NK-92 treated with Interleukin-12 subunit alpha and Interleukin-12 subunit beta, amount 100 ng/mL, for 24 hours (cell line): ENCODE measurements around the gene OSBPL3.
"Not testable (repeated sequence)": the region's sequence is repeated elsewhere in the genome, so short reads cannot be mapped to it uniquely, and the experiment has no call there.

Source experiments
- DNase-seq: peaks from one replicate; lab custom pipeline; 2025; lab: John Stamatoyannopoulos, UW

The OSBPL3 gene

GRCh38 chr7:24920451-24921361, 59.3 kb downstream of the OSBPL3 start:
- no peak for DNase-seq

- no peak for DNase-seq
These were observed 62.3 kb downstream of the OSBPL3 start for GRCh38 chr7:24917510-24918239.

GRCh38 chr7:24916463-24917040, 63.4 kb downstream of the OSBPL3 start:
- no peak for DNase-seq

- no peak for DNase-seq
These were observed 65.5 kb downstream of the OSBPL3 start for GRCh38 chr7:24914465-24914859.

- DNase-seq, result no peak
These were observed 66.0 kb downstream of the OSBPL3 start for GRCh38 chr7:24913801-24914464.

- no peak for DNase-seq
These were observed 67.0 kb downstream of the OSBPL3 start for GRCh38 chr7:24912874-24913514.

GRCh38 chr7:24912424-24912823, 67.6 kb downstream of the OSBPL3 start:
- DNase-seq, result no peak

- DNase-seq, result no peak
These were observed 68.8 kb downstream of the OSBPL3 start for GRCh38 chr7:24911213-24911603.

- no peak for DNase-seq
These were observed 69.3 kb downstream of the OSBPL3 start for GRCh38 chr7:24910551-24911212.

GRCh38 chr7:24908727-24909126, 71.3 kb downstream of the OSBPL3 start:
- DNase-seq, result no peak

- no peak for DNase-seq
These were observed 71.8 kb downstream of the OSBPL3 start for GRCh38 chr7:24908166-24908565.

- no peak for DNase-seq
These were observed 72.6 kb downstream of the OSBPL3 start for GRCh38 chr7:24907311-24907886.

- no peak for DNase-seq
These were observed 73.8 kb downstream of the OSBPL3 start for GRCh38 chr7:24905996-24906770.

GRCh38 chr7:24903992-24904391, 76.0 kb downstream of the OSBPL3 start:
- not testable (repeated sequence) for DNase-seq

- DNase-seq, result no peak
These were observed 76.4 kb downstream of the OSBPL3 start for GRCh38 chr7:24903559-24903958.

- no peak for DNase-seq
These were observed 77.0 kb downstream of the OSBPL3 start for GRCh38 chr7:24902931-24903330.

GRCh38 chr7:24902276-24902675, 77.7 kb downstream of the OSBPL3 start:
- DNase-seq, result no peak

- DNase-seq, result no peak
These were observed 80.1 kb downstream of the OSBPL3 start for GRCh38 chr7:24899905-24900304.

GRCh38 chr7:24899161-24899560, 80.8 kb downstream of the OSBPL3 start:
- no peak for DNase-seq

- DNase-seq, result no peak
These were observed 81.3 kb downstream of the OSBPL3 start for GRCh38 chr7:24898691-24899090.
